ENCODE results near the gene TAF4B. TPM values are rescaled to one million over a fixed set of nuclear protein-coding genes. Genes with fewer than 3 reads are reported as not detected.

The TAF4B gene
- total and polyA plus RNA-seq, 2 experiments from 2014 or later = 1.1 to 1.5 TPM

DNA sequence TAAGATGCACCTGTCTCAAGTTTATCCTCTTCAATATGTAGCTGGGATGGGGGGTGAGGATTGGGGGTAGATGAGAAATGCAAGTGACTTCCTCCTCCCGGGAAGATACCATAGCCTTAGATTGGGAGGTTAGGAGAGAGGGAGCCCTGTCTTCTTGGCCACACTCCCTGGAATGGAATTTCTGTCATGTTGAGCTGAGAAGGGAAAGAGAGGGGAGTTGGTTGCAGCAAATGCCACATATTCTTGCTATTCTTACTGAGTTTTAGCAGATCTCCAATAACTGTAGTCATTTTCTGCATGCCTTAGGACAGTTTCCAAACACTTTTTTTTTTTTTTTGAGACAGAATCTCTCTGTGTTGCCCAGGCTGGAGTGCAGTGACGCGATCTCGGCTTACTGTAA lies 35.9 kb downstream of the TAF4B start:
- Histone ChIP-seq H3K4me2 (ENCODE audit: unreplicated experiment) (no peak overlapping the region), H3K4me3 (no peak overlapping the region), H3K27me3 (replicated peaks; ENCODE audit: insufficient read depth) (no peaks in the 10 kb centered on the region), H3K79me2 (ENCODE audit: insufficient read depth) (no peaks in the 10 kb centered on the region), H2AFZ (no peak overlapping the region), H3K9me2 (ENCODE audit: insufficient read depth) (no peaks in the 10 kb centered on the region), H3F3A (ENCODE audit: insufficient read depth) (no peaks in the 10 kb centered on the region), H3K9me3 (ENCODE audit: low read depth) (no peaks in the 10 kb centered on the region), H3K4me1 (ENCODE audit: insufficient read depth) (no peaks in the 10 kb centered on the region), H3K36me3 (ENCODE audit: low read depth) (no peaks in the 10 kb centered on the region), H4K20me1 (ENCODE audit: insufficient read depth) (no peaks in the 10 kb centered on the region), H3K9ac (no peak overlapping the region), H3K27ac (no peak overlapping the region)
- 76 to 83% methylated on average over 4 of the region's 4 CpGs for WGBS, 2 experiments (ENCODE audit: low coverage in 1 of 2, low lambda C conversion rate in 2 of 2, missing lambda C conversion rate in 2 of 2)
- in situ Hi-C loops (cut with MboI) = no loop called here
- TF ChIP-seq EZH2phosphoT487 (IDR thresholded peaks at IDR 0.05; ENCODE audit: insufficient read depth, low read depth) (no peak), EZH2 (IDR thresholded peaks at IDR 0.05; ENCODE audit: insufficient read depth, poor library complexity, severe bottlenecking) (no peak)
- DNase-seq = no peak

DNA sequence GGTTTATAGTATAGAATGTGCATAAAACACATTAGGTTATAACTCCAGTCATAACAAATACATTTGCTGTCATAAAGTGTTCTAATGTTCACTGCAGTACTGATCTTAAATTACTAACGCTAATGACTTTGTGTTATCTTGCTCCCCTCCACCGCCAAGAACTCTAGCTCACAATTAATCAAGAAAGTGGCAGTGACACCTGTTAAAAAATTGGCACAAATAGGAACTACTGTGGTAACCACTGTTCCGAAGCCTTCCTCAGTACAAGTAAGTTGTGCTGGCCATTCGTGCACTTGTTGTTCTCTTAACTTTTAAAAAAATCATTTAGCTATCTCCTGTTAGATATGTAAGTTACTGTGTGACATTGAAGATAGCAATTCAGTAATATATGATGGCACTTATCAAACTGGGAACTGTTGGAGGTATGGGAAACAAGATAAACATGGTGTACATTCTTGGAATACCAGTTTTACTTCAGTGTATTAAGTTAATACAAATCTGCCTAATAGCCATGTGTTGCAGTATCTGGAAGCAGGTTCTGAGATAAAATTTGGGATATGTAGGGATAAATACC lies 41.2 kb downstream of the TAF4B start:
- Histone ChIP-seq H3K4me2 (ENCODE audit: unreplicated experiment) (no peak overlapping the region), H3K9me2 (ENCODE audit: insufficient read depth) (no peaks in the 10 kb centered on the region), H3K79me2 (ENCODE audit: insufficient read depth) (no peaks in the 10 kb centered on the region), H3K4me1 (ENCODE audit: insufficient read depth) (no peaks in the 10 kb centered on the region), H3K36me3 (ENCODE audit: low read depth) (no peaks in the 10 kb centered on the region), H3K27ac (no peak overlapping the region), H4K20me1 (ENCODE audit: insufficient read depth) (no peaks in the 10 kb centered on the region), H3K9me3 (ENCODE audit: low read depth) (no peaks in the 10 kb centered on the region), H3F3A (ENCODE audit: insufficient read depth) (no peaks in the 10 kb centered on the region), H3K4me3 (no peak overlapping the region), H3K27me3 (replicated peaks; ENCODE audit: insufficient read depth) (no peaks in the 10 kb centered on the region), H2AFZ (no peak overlapping the region), H3K9ac (no peak overlapping the region)
- in situ Hi-C loops (cut with MboI) = no loop called here
- DNase-seq = no peak
- WGBS, 2 experiments (ENCODE audit: low coverage in 1 of 2, low lambda C conversion rate in 2 of 2, missing lambda C conversion rate in 2 of 2) = 94 to 96% methylated on average over 4 of the region's 4 CpGs
- TF ChIP-seq EZH2 (IDR thresholded peaks at IDR 0.05; ENCODE audit: insufficient read depth, poor library complexity, severe bottlenecking) (no peak), EZH2phosphoT487 (IDR thresholded peaks at IDR 0.05; ENCODE audit: insufficient read depth, low read depth) (no peak)

DNA sequence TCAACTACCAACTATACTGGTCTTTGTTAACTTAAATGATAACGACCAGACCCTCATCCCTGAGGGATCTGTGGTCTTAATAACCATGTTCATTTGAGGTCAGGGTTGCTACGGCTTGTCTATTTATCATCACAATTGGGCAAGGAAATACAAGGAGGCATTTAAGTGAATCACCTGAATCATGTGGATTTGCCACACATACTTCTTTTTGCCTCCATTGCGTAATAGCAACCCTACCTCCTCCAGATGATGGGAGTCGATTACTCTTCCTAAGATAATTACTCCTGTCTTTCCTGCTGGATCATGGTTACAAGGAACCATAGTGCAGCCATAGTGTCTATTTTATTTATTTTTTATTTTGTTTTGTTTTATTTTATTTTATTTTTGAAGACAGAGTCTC lies 42.2 kb downstream of the TAF4B start:
- H3K9me2 ChIP-seq (ENCODE audit: insufficient read depth) = no peaks in the 10 kb centered on the region
- TF ChIP-seq EZH2phosphoT487 (IDR thresholded peaks at IDR 0.05; ENCODE audit: insufficient read depth, low read depth) (no peak), EZH2 (IDR thresholded peaks at IDR 0.05; ENCODE audit: insufficient read depth, poor library complexity, severe bottlenecking) (no peak)
- no peak overlapping the region for H3K27ac ChIP-seq
- in situ Hi-C loops (cut with MboI) = no loop called here
- no peak overlapping the region for H3K4me2 ChIP-seq (ENCODE audit: unreplicated experiment)
- no peak for DNase-seq
- no peaks in the 10 kb centered on the region for H3K9me3 ChIP-seq (ENCODE audit: low read depth)
- 82 to 86% methylated on average over 4 of the region's 4 CpGs for WGBS, 2 experiments (ENCODE audit: low coverage in 1 of 2, low lambda C conversion rate in 2 of 2, missing lambda C conversion rate in 2 of 2)
- H2AFZ ChIP-seq = no peak overlapping the region
- H4K20me1 ChIP-seq (ENCODE audit: insufficient read depth) = no peaks in the 10 kb centered on the region
- H3K36me3 ChIP-seq (ENCODE audit: low read depth) = no peaks in the 10 kb centered on the region
- no peaks in the 10 kb centered on the region for H3K4me1 ChIP-seq (ENCODE audit: insufficient read depth)
- no peak overlapping the region for H3K4me3 ChIP-seq
- H3K79me2 ChIP-seq (ENCODE audit: insufficient read depth) = no peaks in the 10 kb centered on the region
- H3F3A ChIP-seq (ENCODE audit: insufficient read depth) = no peaks in the 10 kb centered on the region
- no peaks in the 10 kb centered on the region for H3K27me3 ChIP-seq (replicated peaks; ENCODE audit: insufficient read depth)
- H3K9ac ChIP-seq = no peak overlapping the region

DNA sequence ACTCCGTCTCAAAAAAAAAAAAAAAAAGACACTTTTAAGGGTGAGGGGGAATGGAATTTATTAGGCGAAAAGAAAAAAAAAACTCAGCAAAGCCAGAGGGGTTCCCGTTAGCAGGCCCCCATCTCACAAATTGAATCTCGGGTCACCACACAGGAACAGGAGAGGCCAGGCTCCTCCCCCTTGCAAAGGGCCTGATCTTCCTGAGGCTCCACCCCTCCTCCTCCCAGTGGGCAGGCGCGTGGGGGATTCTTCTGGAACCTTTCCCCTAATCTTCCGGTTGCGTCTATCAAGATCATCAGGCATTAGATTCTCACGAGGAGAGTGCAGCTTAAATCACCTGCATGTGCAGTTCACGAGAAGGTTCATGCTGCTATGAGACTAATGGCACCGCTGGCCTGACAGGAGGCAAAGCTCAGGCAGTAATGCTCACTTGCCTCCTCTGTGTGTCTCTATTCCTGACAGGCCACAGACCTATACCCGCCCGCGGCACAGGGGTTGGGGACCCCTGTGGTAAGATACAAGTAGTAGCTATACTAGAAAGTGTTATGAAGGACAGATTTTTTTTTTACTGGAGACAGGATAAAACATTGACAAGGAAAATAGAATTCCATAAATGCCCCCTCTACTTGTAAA lies 45.8 kb downstream of the TAF4B start:
- no peaks in the 10 kb centered on the region for H3K27me3 ChIP-seq (replicated peaks; ENCODE audit: insufficient read depth)
- TF ChIP-seq EZH2 (IDR thresholded peaks at IDR 0.05; ENCODE audit: insufficient read depth, poor library complexity, severe bottlenecking) = no peak
- TF ChIP-seq EZH2phosphoT487 (IDR thresholded peaks at IDR 0.05; ENCODE audit: insufficient read depth, low read depth) = no peak
- H3K9me3 ChIP-seq (ENCODE audit: low read depth) = no peaks in the 10 kb centered on the region
- H4K20me1 ChIP-seq (ENCODE audit: insufficient read depth) = no peaks in the 10 kb centered on the region
- no peaks in the 10 kb centered on the region for H3K4me1 ChIP-seq (ENCODE audit: insufficient read depth)
- no peak overlapping the region for H3K4me2 ChIP-seq (ENCODE audit: unreplicated experiment)
- H3K9ac ChIP-seq = no peak overlapping the region
- in situ Hi-C loops (cut with MboI) = no loop called here
- no peak overlapping the region for H2AFZ ChIP-seq
- H3K4me3 ChIP-seq = no peak overlapping the region
- no peak overlapping the region for H3K27ac ChIP-seq
- no peaks in the 10 kb centered on the region for H3K9me2 ChIP-seq (ENCODE audit: insufficient read depth)
- 89 to 94% methylated on average over 12 to 14 of the region's 14 CpGs for WGBS, 2 experiments (ENCODE audit: low coverage in 1 of 2, low lambda C conversion rate in 2 of 2, missing lambda C conversion rate in 2 of 2)
- DNase-seq = no peak
- no peaks in the 10 kb centered on the region for H3K79me2 ChIP-seq (ENCODE audit: insufficient read depth)
- H3F3A ChIP-seq (ENCODE audit: insufficient read depth) = no peaks in the 10 kb centered on the region
- no peaks in the 10 kb centered on the region for H3K36me3 ChIP-seq (ENCODE audit: low read depth)
